Measurements from ENCODE around the gene TACSTD2. TPM values are rescaled to one million over a fixed set of nuclear protein-coding genes. Genes with fewer than 3 reads are reported as not detected.

Gene TACSTD2
- total RNA-seq, 1 experiment from 2014 or later, result 1.2 TPM

- TF ChIP-seq CTCF (conservative IDR thresholded peaks at IDR 0.05), result no peak
- no CpG with 5 or more reads among the region's 4 CpGs for WGBS (ENCODE audit: extremely low coverage, insufficient read length, low lambda C conversion rate)
- no peak overlapping the region for H2AFZ ChIP-seq (ENCODE audit: low read length)
Measured at GRCh38 chr1:58586271-58586670, 9.2 kb upstream of the TACSTD2 start.

More at GRCh38 chr1:58586271-58586670, 9.2 kb upstream of the TACSTD2 start:
- H2BK12ac ChIP-seq (ENCODE audit: insufficient read length, low read depth, low read length), result no peak overlapping the region
- H3K56ac ChIP-seq (ENCODE audit: insufficient read length, low read depth, low read length), result no peak overlapping the region
- no peak overlapping the region for H2BK120ac ChIP-seq (ENCODE audit: low read depth, low read length, poor library complexity, severe bottlenecking)
- no peak overlapping the region for H2BK20ac ChIP-seq (ENCODE audit: low read depth, low read length, poor library complexity, severe bottlenecking)
- H3K18ac ChIP-seq (ENCODE audit: insufficient read length, low read depth, low read length), result no peak overlapping the region
- 0 out of 4 replicates have a peak, but pooled peaks cover 0 to 2% of the 10 kb centered on the region in 2 experiments for H3K4me1 Mint-ChIP-seq
- H2BK5ac ChIP-seq (ENCODE audit: insufficient read length, low read length), result no peak overlapping the region
- no peak overlapping the region for H3K4me2 ChIP-seq (ENCODE audit: insufficient read depth, insufficient read length, low read length)
- H3K27ac Mint-ChIP-seq, result no peak overlapping the region
- no peaks in the 10 kb centered on the region for H3K9me3 ChIP-seq (ENCODE audit: control insufficient read depth, low read depth, low read length)
- H3K9me3 Mint-ChIP-seq, result no peaks in the 10 kb centered on the region
- H3K27me3 ChIP-seq (ENCODE audit: insufficient read depth, low read length), result no peaks in the 10 kb centered on the region
- H3K4me1 ChIP-seq (ENCODE audit: insufficient read depth, low read length), result no peaks in the 10 kb centered on the region
- H3K9ac ChIP-seq (ENCODE audit: extremely low read depth, insufficient read length, low read length), result no peak overlapping the region
- no peak overlapping the region for H4K91ac ChIP-seq (ENCODE audit: insufficient read length, low read depth, low read length)
- no peak overlapping the region for H4K8ac ChIP-seq (replicated peaks; ENCODE audit: insufficient read length, low read depth, low read length)
- H3K23me2 ChIP-seq (ENCODE audit: insufficient read length, low read depth, low read length, poor library complexity, severe bottlenecking), result no peaks in the 10 kb centered on the region
- H3K79me2 ChIP-seq (ENCODE audit: insufficient read depth, low read length), result no peaks in the 10 kb centered on the region
- H2AK5ac ChIP-seq (ENCODE audit: insufficient read length, low read length), result no peak overlapping the region
- no peak overlapping the region for H3K4me3 Mint-ChIP-seq
- peaks cover 13% of the 10 kb centered on the region for H3K27me3 Mint-ChIP-seq (ENCODE audit: low read depth)
- no peaks in the 10 kb centered on the region for H3K36me3 Mint-ChIP-seq (ENCODE audit: insufficient read depth in 1 of 3, low read depth in 3 of 3)
- no peak overlapping the region for H3K4ac ChIP-seq (ENCODE audit: low read depth, low read length)
- no peak overlapping the region for H2BK15ac ChIP-seq (ENCODE audit: low read depth, low read length)
- no peaks in the 10 kb centered on the region for H3K79me1 ChIP-seq (ENCODE audit: insufficient read depth, low read depth, low read length, poor library complexity, severe bottlenecking)
- no peak overlapping the region for H3K27ac ChIP-seq (ENCODE audit: insufficient read length, low read depth, low read length)
- H3K23ac ChIP-seq (ENCODE audit: insufficient read length, low read depth, low read length), result no peak overlapping the region
- no peak overlapping the region for H3K14ac ChIP-seq (ENCODE audit: insufficient read depth, low read length)
- H3T11ph ChIP-seq (ENCODE audit: low read length), result no peak overlapping the region
- H4K5ac ChIP-seq (ENCODE audit: insufficient read length, low read depth, low read length), result no peak overlapping the region
- H4K20me1 ChIP-seq (ENCODE audit: control insufficient read depth, insufficient read depth, insufficient read length), result no peaks in the 10 kb centered on the region
- no peak for DNase-seq
